HepG2 (cell line): ENCODE measurements around the gene SUCLG1. TPM values are rescaled to one million over a fixed set of nuclear protein-coding genes. Genes with fewer than 3 reads are reported as not detected.
A peak's percentile ranks its signal among the peaks of the same experiment; 100 is the strongest.

Experiments used
- CREB1 ChIP-seq, 2 experiments: fragments of 450-650 bp in 1 of 2; IDR thresholded peaks; 2 replicates each; pipeline ENCODE4 v1.6.1; 2016 to 2017; ENCODE audit warnings: control low read depth in 1 of 2, mild to moderate bottlenecking in 1 of 2, missing compliant biosample characterization in 1 of 2, missing genetic modification characterization in 1 of 2
- EZH2 ChIP-seq: conservative IDR thresholded peaks from 2 replicates; pipeline ENCODE4 v1.6.1; 2012; ENCODE audit warnings: mild to moderate bottlenecking, low read depth, low read length, moderate library complexity
- FLYWCH1 ChIP-seq: sonication (generic); formaldehyde crosslinking; IDR thresholded peaks from 2 replicates; pipeline ENCODE4 v1.8.1; 2023; ENCODE audit warnings: mild to moderate bottlenecking, missing genetic modification reagents
- HMG20B ChIP-seq: conservative IDR thresholded peaks from 2 replicates; pipeline ENCODE4 v1.6.1; 2016; ENCODE audit warnings: missing genetic modification reagents, missing compliant biosample characterization
- MAFF ChIP-seq: IDR thresholded peaks from 2 replicates; pipeline ENCODE4 v1.6.1; 2011; ENCODE audit warnings: low read depth, low read length, improper control_type of control experiment
- RARG ChIP-seq: sonication (generic); formaldehyde crosslinking; IDR thresholded peaks from 2 replicates; pipeline ENCODE4 v1.4.0; 2020; ENCODE audit warnings: low read depth, mild to moderate bottlenecking, missing genetic modification reagents
- RBAK ChIP-seq: sonication (generic); formaldehyde crosslinking; IDR thresholded peaks from 2 replicates; pipeline ENCODE4 v1.5.1; 2020; ENCODE audit warnings: mild to moderate bottlenecking, missing genetic modification reagents
- SMAD1 ChIP-seq: sonication (generic); formaldehyde crosslinking; IDR thresholded peaks from 2 replicates; pipeline ENCODE4 v1.4.0; 2020; ENCODE audit warnings: missing genetic modification reagents, low read depth, mild to moderate bottlenecking, borderline replicate concordance
- TEAD2 ChIP-seq: sonication (generic); formaldehyde crosslinking; IDR thresholded peaks from 2 replicates; pipeline ENCODE4 v1.9.0; 2021; ENCODE audit warnings: missing genetic modification reagents
- ZNF430 ChIP-seq: sonication (generic); formaldehyde crosslinking; IDR thresholded peaks from 2 replicates; pipeline ENCODE4 v1.9.0; 2021; ENCODE audit warnings: mild to moderate bottlenecking, missing genetic modification reagents
- ZNF468 ChIP-seq: sonication (generic); formaldehyde crosslinking; IDR thresholded peaks from 2 replicates; pipeline ENCODE4 v1.8.0; 2022; ENCODE audit warnings: mild to moderate bottlenecking, moderate library complexity, missing genetic modification reagents
- ZNF572 ChIP-seq: sonication (generic); formaldehyde crosslinking; IDR thresholded peaks from 2 replicates; pipeline ENCODE4 v1.5.1; 2020; ENCODE audit warnings: mild to moderate bottlenecking, missing genetic modification reagents
- ZNF839 ChIP-seq: sonication (generic); formaldehyde crosslinking; IDR thresholded peaks from 2 replicates; pipeline ENCODE4 v1.4.0; 2020; ENCODE audit warnings: missing genetic modification reagents, mild to moderate bottlenecking, borderline replicate concordance
- ZNF878 ChIP-seq: sonication (generic); formaldehyde crosslinking; IDR thresholded peaks from 2 replicates; pipeline ENCODE4 v1.8.1; 2023; ENCODE audit warnings: mild to moderate bottlenecking, missing genetic modification reagents, moderate library complexity
- polyA plus RNA-seq, 8 experiments: library from polyadenylated mRNA; depleted of rRNA in 3 of 8; stranded (reverse) in 7 of 8; unstranded in 1 of 8; fragments of >200 nt; fragmentation: Illumina TruSeq in 4 of 8; extraction: Trizol in 4 of 8; gene quantifications; 2 replicates each; pipeline versions ENCODE4 v1.2.1 to v1.2.3, GENCODE V29; 2011 to 2016; ENCODE audit warnings: low read depth in 4 of 8, missing spikeins in 1 of 8, mixed read lengths in 1 of 8; ENCODE audit not compliant: insufficient read depth in 1 of 8
- total RNA-seq, 5 experiments: library from RNA; depleted of rRNA; stranded (reverse); fragments of >200 nt; fragmentation: Illumina TruSeq; extraction: Trizol; gene quantifications; 2 replicates each; pipeline ENCODE4 v1.2.3, GENCODE V29; 2016; ENCODE audit warnings: low read depth in 1 of 5
- TF ChIP-seq, protein P1 (sequence below): sonication (generic); formaldehyde crosslinking; IDR thresholded peaks from 2 replicates; pipeline ENCODE4 v1.4.0; 2020; ENCODE audit warnings: mild to moderate bottlenecking, low read depth, missing genetic modification reagents
- TF ChIP-seq, protein P2 (sequence below): sonication (generic); formaldehyde crosslinking; IDR thresholded peaks from 2 replicates; pipeline ENCODE4 v1.4.0; 2020; ENCODE audit warnings: missing genetic modification reagents
- TF ChIP-seq, protein P3 (sequence below): sonication (generic); formaldehyde crosslinking; IDR thresholded peaks from 2 replicates; pipeline ENCODE4; 2020; ENCODE audit warnings: missing genetic modification reagents, mild to moderate bottlenecking, borderline replicate concordance
- TF ChIP-seq, protein P4 (sequence below): sonication (generic); formaldehyde crosslinking; IDR thresholded peaks from 2 replicates; pipeline ENCODE4 v1.5.0; 2020; ENCODE audit warnings: mild to moderate bottlenecking, missing genetic modification reagents

SUCLG1 gene
- total and polyA plus RNA-seq, 2 of the 13 experiments (the other 11 are each of a cell fraction or from before 2014, with no cell fraction given): 58.7 to 121 TPM

DNA sequence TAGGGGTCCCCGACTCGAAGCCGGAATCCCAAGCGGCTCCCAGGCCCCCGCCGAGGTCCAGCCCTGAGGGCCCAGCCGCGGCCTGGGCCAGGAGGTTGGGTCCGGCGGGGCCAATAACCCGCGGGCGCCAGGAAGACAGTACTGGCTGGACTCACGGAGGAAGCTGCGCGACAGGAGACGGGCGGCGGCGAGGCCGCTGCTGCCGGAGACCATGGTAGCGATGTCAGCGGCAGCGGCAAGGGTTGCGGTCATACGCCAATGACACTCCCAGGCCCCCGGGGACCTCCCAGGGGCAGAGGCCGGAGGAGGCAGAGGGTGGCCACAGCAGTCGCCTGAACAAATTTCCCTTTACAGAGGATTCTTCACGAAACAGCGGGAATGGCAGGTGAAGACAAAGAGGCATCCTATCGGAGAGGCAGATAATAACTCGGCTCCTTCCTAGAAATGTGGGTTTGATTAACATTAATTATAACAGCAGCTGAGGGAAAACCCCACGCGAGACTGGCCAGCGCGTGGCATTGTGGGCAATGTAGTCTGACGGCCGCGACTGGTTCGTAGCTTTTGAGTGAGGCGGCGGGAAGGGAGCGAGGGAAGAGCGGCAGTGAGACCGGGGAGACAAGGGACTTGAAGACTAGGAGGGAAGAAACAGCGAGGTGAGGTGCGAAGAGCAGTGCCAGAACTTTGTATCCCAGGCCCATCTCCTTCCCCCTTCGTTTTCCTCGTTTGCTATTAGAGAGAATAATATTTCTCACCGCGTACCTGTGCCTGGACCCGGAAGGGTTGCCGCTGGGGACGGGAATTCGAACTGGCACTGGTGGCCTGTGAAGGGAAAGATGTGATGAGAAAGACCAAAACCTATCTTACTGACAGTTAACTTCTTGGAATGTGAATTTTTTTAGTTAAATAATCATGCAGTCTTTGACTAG lies at the start of gene SUCLG1 (continued):
- TF ChIP-seq EZH2 (no peak), HMG20B (CRISPR knock-in tag) (no peak), MAFF (no peak), ZNF572 (no peak), ZNF878 (CRISPR knock-in tag) (no peak), FLYWCH1 (CRISPR knock-in tag) (no peak), RBAK (no peak), CREB1 (IDR thresholded peaks at IDR 0.05) (peak; percentile 67), CREB1 (CRISPR knock-in tag; IDR thresholded peaks at IDR 0.05) (peak; percentile 86), ZNF468 (CRISPR knock-in tag) (no peak), ZNF839 (CRISPR knock-in tag) (0 out of 2 replicates have a peak, but pooled peaks have one; percentile 53), ZNF430 (no peak), TEAD2 (CRISPR knock-in tag) (no peak), SMAD1 (CRISPR knock-in tag) (peak; percentile 74; the same call in 1 of the 2 replicates), RARG (CRISPR knock-in tag) (no peak)
- TF ChIP-seq, protein P1, sequence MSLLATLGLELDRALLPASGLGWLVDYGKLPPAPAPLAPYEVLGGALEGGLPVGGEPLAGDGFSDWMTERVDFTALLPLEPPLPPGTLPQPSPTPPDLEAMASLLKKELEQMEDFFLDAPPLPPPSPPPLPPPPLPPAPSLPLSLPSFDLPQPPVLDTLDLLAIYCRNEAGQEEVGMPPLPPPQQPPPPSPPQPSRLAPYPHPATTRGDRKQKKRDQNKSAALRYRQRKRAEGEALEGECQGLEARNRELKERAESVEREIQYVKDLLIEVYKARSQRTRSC (CRISPR knock-in tag): peak; percentile 60; the same call in 1 of the 2 replicates
- TF ChIP-seq, protein P2, sequence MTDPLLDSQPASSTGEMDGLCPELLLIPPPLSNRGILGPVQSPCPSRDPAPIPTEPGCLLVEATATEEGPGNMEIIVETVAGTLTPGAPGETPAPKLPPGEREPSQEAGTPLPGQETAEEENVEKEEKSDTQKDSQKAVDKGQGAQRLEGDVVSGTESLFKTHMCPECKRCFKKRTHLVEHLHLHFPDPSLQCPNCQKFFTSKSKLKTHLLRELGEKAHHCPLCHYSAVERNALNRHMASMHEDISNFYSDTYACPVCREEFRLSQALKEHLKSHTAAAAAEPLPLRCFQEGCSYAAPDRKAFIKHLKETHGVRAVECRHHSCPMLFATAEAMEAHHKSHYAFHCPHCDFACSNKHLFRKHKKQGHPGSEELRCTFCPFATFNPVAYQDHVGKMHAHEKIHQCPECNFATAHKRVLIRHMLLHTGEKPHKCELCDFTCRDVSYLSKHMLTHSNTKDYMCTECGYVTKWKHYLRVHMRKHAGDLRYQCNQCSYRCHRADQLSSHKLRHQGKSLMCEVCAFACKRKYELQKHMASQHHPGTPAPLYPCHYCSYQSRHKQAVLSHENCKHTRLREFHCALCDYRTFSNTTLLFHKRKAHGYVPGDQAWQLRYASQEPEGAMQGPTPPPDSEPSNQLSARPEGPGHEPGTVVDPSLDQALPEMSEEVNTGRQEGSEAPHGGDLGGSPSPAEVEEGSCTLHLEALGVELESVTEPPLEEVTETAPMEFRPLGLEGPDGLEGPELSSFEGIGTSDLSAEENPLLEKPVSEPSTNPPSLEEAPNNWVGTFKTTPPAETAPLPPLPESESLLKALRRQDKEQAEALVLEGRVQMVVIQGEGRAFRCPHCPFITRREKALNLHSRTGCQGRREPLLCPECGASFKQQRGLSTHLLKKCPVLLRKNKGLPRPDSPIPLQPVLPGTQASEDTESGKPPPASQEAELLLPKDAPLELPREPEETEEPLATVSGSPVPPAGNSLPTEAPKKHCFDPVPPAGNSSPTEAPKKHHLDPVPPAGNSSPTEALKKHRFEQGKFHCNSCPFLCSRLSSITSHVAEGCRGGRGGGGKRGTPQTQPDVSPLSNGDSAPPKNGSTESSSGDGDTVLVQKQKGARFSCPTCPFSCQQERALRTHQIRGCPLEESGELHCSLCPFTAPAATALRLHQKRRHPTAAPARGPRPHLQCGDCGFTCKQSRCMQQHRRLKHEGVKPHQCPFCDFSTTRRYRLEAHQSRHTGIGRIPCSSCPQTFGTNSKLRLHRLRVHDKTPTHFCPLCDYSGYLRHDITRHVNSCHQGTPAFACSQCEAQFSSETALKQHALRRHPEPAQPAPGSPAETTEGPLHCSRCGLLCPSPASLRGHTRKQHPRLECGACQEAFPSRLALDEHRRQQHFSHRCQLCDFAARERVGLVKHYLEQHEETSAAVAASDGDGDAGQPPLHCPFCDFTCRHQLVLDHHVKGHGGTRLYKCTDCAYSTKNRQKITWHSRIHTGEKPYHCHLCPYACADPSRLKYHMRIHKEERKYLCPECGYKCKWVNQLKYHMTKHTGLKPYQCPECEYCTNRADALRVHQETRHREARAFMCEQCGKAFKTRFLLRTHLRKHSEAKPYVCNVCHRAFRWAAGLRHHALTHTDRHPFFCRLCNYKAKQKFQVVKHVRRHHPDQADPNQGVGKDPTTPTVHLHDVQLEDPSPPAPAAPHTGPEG (CRISPR knock-in tag): peak; percentile 91
- TF ChIP-seq, protein P3, sequence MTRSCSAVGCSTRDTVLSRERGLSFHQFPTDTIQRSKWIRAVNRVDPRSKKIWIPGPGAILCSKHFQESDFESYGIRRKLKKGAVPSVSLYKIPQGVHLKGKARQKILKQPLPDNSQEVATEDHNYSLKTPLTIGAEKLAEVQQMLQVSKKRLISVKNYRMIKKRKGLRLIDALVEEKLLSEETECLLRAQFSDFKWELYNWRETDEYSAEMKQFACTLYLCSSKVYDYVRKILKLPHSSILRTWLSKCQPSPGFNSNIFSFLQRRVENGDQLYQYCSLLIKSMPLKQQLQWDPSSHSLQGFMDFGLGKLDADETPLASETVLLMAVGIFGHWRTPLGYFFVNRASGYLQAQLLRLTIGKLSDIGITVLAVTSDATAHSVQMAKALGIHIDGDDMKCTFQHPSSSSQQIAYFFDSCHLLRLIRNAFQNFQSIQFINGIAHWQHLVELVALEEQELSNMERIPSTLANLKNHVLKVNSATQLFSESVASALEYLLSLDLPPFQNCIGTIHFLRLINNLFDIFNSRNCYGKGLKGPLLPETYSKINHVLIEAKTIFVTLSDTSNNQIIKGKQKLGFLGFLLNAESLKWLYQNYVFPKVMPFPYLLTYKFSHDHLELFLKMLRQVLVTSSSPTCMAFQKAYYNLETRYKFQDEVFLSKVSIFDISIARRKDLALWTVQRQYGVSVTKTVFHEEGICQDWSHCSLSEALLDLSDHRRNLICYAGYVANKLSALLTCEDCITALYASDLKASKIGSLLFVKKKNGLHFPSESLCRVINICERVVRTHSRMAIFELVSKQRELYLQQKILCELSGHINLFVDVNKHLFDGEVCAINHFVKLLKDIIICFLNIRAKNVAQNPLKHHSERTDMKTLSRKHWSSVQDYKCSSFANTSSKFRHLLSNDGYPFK: peak; percentile 47; the same call in 1 of the 2 replicates
- TF ChIP-seq, protein P4, sequence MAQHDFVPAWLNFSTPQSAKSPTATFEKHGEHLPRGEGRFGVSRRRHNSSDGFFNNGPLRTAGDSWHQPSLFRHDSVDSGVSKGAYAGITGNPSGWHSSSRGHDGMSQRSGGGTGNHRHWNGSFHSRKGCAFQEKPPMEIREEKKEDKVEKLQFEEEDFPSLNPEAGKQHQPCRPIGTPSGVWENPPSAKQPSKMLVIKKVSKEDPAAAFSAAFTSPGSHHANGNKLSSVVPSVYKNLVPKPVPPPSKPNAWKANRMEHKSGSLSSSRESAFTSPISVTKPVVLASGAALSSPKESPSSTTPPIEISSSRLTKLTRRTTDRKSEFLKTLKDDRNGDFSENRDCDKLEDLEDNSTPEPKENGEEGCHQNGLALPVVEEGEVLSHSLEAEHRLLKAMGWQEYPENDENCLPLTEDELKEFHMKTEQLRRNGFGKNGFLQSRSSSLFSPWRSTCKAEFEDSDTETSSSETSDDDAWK (CRISPR knock-in tag): no peak
